ENCODE data around the gene L3MBTL2.

GRCh38 chr22:41191467-41191866, 13.6 kb upstream of the L3MBTL2 start:
- no peak for TF ChIP-seq CTCF (IDR thresholded peaks at IDR 0.05)
- TF ChIP-seq EZH2 (IDR thresholded peaks at IDR 0.05; ENCODE audit: borderline replicate concordance, insufficient read depth, low read depth, low read length, poor library complexity, severe bottlenecking) = no peak
